RPMI8226 (cell line): ENCODE results near the gene METTL23.
"Not testable (repeated sequence)": the region's sequence is repeated elsewhere in the genome, so short reads cannot be mapped to it uniquely, and the experiment has no call there.

ENCODE experiments used
- DNase-seq: peaks from one replicate; pipeline ENCODE4 v3.0.0-alpha.2; 2015

Gene METTL23

DNA sequence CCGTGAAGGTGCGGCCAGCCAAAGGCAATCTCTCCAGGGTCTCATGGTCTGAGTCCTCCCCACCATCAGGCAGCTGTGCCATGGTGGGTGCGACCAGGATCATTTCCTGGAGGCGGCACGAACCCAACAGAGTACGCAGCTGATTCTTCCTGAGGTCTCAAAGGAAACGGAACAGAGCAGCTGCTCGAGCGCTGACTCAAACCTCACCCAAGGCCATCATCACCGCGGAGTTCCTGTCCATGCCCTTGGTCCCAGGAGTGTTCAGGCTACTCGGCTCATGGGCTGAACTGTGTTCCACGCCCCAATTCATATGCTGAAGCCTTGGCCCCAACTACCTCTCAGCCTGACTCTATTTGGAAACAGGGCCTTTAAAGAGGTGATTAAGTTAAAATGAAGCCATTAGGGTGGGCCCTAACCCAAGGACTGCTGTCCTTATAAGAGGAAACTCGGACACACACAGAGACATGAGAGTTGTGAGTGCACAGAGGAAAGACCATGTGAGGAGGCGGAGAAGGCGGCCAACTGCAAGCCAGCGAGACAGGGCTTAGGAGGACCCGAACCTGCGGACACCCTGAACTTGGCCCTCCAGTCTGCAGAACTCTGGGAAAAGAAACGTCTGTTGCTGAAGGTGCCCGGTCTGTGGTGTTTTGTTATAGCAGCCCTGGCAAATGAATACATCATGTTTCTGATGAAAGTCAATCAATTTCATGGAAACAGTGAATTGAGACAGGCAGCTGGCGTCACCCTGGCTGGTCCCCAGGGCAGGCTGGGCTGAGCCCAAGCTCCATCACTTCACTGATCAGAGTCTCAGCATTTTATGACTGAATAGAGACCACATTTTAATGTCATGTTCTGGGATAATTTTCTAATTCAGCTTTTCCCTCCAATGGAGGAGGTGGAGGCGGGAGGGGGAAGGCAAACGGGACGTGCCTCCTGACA, 29.6 kb upstream of the METTL23 start:
- DNase-seq = no peak

DNA sequence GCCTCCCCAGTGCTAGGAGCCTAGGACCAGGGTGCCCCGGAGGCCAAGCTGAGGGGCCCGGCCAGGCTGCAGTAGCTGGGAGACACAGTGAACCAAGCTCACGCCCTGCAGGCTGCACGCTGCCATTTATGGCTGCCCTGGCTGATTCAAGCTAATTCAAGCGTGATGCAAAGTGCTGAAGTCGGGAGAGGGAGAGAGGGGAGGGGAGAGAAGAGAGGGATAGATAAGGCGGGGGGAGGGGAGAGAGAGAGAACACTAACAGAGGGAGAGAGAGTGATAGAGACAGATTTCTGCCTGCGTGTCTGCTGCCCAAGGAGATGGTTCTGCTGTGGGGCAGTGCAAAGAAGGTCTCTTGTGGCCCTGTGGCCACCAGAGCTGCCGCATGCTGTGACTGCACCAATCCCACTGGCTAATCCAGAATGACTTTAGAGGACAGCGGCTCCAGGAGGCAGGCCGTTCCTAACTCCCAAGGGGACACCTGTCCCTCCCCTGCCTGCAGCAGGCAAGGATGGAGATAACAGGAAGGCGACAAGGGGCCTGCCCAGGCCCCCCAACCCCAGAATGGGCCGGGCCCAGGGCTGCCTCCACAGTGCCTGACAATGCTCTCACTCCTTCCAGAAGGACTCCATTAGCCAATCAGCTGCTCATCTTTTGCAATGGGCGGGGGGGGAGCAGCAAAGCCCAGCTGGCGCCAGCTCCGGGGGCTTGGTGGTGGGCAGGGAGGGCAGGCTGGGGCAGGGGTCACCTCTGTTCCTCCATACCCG, 28.8 kb upstream of the METTL23 start:
- no peak for DNase-seq

DNA sequence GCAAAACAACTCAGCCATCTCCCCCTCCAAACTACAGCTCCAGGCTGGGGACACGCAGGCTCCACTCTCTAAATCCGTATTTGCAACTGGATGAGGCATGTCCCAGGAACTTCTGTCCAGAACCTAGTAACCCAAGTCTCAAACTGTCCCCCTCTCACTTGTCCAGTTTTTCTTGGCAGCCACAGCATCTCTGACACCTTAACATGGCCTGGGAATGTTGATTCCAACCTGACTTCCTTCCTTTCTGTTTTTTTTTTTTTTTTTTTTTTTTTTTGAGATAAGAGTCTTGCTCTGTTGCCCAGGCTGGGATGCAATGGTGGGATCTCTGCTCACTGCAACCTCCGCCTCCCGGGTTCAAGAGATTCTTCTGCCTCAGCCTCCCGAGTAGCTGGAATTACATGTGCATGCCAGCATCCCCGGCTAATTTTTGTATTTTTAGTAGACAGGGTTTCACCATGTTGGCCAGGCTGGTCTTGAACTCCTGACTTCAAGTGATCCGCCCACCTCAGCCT, 28.1 kb upstream of the METTL23 start:
- not testable (repeated sequence) for DNase-seq

DNA sequence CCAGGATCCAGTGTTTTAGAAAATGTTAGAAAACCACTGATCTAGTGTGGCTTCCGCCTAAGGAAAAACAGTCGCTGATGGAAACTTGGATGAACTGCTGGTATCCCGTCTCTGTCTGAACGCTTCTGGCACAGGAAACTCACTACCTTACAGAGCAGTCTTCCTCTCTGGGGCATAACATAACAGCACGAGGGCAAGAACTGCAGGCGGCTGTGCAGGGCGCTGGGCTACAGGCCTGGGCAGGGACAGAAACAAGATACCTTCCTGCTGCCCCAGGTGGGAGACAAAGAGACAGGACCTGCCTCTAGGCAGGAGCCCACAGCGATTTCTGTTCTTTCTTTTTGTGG, 26.4 kb upstream of the METTL23 start:
- no peak for DNase-seq

DNA sequence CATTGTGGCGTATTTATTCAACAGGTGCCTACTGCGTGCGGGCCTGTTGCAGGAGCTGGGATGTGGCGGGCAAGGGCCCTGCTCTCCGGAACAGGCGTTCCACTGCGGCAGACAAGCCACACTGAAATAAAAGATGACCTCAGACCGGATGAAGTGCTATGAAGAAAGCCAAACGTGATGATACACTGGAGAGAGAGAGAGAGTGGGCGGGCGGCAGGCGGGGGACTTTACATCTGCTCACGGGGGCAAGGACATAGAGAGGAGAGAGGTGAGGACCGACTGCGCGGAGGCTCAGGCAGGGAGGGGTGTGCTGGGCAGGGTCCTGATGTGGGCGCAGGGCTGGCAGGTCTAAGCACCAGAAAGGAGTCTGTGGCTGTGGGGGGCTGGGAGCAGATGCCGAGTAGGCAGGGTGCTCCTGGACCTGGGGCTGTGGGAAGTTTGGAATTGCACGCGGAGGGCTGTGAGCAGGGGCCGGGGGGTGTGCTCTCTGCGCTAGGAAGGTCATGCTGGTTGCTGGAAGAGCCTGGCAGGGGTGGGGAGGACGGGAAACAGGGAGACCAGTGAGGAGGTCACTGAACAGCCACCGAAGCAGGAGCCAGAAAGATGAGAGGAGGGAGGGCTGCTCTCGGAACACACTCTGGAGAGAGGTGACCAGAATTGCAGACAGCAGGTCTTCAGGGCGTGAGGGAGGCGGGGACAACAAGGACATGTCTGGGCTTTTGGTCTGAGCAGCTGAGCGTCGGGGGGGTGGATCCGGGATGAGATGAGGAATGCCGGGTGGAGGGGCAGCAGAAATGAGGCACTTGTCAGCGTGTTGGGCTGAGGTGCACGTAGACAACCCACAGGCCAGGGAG, 25.8 kb upstream of the METTL23 start:
- no peak for DNase-seq

DNA sequence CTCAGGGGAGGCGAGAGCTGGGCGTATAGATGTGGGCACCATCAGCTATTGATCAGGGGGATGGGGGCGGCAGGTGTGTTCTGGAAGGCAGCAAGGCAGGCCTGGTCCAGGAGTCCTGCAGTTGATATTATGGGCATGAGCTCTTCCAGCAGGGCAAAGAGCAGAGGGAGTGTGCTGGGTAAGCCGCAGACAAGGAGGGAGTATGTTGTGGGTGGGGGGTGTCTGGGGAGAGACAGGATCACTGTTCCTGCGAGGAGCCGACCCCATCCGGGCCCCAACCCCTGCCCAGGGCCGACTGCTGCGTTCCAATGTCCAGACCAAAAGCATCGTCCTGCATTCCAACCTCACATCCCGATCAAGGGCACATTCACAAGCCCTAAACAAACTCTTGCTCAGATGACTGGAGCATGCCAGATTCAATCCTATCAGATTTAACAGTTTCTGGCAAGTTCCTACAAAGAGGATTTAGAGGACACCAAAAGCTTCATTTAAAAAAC, 25.1 kb upstream of the METTL23 start:
- no peak for DNase-seq

DNA sequence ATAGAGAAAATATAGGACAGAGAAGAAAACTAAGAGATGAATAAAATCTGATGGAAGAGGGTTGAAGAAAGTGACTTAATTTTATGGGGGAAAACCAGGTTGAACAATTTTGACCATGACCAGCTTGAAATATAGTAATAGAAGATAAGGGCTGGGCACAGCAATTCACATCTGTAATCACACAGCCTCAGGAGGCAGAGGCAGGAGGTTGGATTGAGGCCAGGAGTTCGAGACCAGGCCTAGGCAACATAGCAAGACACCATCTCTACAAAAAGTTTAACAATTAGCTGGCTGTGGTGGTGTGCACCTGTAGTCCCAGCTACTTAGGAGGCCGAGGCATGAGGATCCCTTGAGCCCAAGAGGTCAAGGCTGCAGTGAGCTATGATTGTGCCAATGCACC, 24.6 kb upstream of the METTL23 start:
- DNase-seq = no peak

DNA sequence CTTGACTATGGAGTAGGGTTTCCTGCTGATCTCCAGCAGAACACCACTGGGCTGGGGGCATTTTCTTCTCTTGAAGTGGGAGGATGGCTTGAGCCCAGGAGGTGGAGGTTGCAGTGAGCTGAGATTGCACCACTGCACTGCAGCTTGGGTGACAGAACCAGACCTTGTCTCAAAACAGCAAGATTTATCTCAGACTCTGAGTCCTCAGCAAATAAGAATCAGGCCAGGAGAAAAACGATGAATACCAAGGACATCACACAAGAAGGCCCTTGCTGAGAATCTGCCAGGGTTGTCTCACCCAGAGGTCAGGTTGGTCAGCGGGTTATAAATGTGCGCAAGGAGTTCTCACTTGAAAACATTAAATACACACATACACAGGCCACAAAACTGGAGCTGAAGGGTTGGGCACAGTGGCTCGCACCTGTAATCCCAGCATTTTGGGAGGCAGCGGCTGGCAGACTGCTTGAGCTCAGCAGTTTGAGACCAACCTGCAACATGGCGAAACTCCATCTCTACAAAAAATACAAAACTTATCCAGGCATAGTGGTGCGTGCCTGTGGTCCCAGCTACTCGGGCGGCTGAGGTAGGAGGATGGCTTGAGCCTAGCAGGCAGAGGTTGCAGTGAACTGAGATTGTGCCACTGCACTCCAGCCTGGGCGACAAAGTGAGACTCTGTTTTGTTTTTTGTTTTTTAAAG, 23.6 kb upstream of the METTL23 start:
- no peak for DNase-seq

DNA sequence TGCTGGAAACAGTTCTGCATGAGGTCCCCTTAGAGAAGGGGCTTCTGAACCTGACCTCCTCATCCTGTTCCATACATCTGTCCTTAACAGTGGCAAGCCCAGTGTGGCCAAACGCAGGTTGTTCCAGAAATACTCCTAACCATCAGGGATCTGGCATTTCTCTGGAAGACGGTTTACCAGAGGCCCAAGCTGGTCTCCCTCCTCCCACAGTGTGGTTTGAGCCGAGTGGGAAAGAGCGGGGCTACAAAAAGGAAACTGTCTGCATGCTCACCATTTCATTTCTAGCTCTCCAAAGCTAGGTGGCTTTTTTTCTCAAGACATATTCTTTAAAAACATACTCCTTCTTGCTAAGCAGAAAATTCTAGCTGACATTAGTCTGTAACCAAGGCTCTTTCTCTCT, 21.8 kb upstream of the METTL23 start:
- DNase-seq = no peak

DNA sequence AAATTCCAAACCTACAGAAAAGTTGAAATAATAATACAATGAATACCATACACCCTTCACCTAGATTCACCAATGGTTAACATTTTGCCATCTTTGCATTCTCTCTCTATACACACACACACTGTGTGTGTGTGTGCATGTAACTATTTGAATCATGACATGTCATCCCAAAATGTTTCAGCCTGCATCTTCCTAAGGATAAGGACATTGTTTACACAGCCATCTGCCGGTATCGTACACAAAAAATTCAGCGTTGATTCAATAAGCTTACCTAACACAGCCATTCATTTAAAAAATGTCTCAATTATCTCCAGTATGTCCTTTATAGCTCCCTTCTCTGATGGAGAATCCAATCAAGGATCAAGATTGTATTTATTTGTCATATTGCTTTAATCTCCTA, 19.8 kb upstream of the METTL23 start:
- DNase-seq = no peak

DNA sequence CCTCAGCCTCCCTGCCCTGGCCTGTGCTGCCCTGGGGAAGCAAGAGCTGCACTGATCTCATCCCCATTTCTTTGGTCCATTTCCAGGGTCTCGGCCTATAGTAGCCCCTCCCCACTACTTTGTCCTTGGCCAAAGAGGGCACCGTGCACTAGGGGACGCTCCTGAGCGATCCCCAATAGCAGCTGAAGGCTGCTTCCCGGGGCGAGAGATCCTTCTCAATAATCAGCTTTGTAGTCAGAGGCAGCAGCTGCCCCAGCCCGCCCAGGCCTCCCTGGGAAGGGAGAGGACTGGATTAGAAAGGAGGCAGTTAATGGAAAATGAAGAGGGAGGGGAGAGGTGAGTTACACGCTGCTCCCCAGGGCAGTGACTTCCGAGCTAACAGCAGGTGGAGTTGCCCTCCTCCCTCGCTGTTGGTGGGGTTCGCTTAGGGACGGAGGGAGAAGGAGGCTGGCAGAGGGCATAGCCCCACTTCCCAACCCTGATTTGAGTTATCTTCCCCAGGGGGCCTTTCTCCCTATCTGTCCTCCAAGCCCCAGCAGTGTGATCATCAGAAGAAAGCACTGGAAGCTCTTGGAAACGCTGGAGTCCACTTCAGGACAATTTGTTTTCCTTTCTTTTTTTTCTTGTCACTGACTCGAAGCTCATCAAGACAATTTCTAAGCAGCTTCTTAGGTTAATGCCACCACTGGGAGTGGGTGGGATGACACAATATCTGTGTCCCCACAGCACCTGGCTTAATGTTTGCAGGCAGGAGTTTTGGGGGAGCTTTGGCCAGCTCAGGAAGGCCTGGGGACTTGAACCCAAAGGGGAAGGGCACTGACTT, 18.4 kb upstream of the METTL23 start:
- DNase-seq = no peak

DNA sequence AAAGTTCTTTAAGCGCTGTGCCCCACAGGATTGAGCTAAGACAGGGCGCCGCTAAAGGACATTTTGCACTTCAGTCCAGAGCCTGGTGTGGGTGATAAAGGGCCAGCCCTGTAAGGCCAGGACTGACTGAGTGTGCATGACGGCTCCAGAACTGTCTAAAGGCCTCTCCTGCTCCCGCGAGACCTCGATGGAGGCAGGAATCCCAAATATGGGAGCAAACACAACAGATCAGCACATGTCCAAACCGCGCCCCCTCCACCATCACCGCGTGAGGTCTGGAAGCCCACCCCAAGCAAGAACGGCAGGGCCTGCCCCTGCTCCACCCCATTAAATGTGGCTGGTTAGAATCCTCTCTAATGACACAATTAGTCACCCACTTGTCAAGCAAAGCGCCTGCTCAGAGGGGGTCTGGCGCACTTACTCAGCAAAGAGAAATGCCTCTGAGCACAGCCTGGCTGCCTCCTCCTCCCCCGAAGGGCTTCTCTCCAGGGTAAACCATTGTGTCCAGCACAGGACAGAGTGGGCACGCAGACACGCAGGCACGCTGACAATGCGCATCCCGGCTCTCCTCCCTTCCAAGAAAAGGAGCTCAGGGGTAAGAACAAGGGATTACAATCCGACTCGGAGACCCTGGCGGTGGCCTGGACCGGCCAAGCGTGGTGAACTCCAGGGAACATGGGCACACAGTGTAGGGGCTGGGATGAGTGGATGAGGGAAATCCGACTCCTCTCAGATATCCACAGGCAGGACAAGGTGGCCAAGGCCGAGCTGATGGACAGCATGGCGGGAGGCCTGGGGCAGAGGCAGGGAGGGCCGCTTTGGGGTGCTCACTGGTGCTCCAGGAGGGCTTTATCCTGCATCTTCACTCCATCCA, 17.3 kb upstream of the METTL23 start:
- no peak for DNase-seq

DNA sequence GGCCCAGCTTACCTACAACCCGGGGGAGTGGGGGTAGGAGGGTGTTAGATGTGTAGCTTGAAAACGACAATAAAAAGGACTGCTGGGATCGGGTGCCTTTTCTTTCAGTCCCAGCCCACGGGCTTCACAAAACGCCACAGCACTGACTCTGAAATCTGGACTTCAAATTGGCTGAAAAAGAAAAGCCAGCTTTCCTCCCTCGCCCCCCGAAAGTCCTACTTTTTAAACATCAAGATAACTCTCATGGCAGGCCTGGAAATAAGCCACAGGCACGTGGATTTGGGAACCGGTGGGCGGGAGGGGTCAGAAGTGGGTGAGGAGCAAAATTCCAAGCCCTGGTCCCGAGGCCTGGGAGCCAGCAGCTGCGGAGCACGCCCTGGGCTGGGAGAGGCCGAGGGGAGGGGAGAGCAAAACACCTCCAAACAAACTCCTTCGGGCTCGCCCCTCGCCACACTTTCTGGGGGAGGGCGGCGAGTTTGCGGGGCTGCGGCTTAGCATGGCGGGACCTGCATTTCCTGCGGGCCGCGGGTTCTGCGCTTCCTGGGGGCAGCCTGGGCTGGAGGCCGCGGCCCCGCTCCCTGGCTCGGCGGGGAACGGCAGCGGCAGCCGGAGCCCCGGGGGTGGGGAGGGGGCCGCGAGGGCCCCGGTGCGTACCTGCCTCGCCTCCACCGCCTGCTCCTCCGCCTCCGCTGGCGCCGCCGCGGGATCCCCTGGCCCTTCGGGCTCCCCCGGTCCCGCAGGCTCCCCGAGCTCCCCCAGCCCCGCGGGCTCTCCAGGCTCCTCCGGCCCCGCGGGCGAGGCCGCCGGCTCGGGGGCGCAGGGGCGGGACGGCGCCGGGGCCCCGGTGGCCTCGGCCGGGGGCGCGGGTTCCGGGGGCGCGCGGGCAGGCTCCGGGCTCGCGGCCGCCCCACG, 16.4 kb upstream of the METTL23 start:
- not testable (repeated sequence) for DNase-seq

DNA sequence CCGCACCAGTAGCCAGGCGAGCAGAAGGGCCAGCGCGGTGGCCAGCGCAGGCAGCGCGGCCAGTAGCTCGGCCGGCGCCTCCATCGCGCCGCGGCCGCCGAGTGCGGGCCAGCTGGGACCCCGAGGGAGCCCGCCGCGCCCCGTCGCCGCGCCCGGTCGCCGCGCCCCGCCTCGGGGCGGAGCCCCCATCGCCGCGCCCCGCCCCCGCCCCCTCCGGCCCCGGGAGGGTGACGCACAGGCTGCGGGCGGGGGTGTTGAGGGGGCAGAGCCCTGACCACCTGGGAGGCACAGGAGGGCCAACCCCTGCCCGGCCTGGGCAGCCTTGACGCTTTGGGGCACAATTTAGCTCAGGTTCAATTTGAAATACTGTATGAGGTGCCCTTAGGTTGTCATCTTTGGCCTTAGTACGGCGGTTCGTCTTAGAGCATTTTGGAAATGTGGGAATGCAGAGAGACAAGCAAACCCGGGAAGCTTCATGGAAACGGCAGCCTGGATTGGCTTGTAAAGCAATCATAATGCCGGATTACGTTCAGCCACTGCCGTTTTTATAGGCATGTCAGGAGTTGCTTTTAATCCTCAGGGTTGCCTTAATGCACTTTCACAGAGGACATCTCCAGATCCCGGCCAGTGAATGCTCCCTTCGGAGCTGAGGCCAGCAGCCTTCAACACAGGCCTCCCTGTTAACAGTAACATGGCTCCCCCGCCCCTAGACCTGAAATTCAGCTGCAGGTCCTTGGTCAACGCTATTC, 15.6 kb upstream of the METTL23 start, which contains the start of gene MXRA7:
Gene MXRA7, minus strand, starts transcription at position 103 of the 749 bp plus-strand sequence. Its CDS starts 19 bp downstream, at position 84.
- DNase-seq = peak; percentile 49

DNA sequence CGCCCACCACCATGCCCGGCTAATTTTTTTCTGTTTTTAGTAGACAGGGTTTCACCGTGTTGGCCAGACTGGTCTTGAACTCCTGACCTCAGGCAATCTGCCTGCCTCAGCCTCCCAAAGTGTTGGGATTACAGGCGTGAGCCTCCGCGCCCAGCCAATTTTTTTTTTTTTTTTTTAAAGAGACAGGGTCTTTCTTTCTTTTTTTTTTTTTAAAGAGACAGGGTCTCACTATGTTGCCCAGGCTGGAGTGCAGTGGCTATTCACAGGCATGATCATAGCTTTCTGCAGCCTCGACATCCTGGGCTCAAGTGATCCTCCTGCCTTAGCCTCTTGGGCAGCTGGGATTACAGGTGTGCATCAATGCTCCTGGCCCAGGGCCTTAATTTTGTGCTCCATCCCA, 14.3 kb upstream of the METTL23 start:
- DNase-seq = not testable (repeated sequence)

DNA sequence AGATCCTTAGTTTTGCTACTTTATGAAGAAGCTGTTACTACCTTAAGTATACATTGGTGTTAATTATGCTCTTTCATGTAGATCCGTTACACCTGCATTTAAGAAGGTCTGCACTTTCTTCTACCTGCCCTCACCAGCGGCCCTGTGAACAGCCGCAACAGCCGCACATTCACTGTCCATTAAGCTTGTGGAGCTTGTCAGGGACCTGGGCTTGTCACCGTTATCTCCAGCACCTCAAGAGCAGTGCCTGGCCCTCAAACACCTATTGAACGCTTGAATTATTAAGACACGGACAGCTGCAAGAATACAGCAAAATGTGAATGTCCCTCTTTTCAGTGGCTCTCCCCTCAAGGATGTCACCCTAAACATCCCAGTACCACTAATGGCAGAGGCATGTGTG, 12.9 kb upstream of the METTL23 start:
- no peak for DNase-seq

DNA sequence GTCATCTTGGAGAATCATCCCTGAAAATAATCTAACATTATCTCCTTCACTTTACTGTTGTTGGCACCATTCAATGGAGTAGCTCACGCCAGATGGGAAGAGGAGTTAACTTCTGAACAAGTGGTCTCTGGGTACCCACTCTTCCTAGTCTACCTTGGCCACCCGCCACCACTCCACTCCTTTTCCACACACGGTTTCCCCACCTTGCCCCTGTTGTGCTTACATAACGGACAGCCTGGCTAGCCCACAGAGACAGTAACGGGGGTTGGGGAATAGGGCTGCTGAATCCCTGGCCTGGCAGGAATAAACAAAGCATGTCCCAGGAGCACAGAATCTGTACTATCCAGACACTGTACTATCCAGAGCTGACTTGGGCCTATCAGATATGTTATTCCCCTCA, 12.3 kb upstream of the METTL23 start:
- no peak for DNase-seq

DNA sequence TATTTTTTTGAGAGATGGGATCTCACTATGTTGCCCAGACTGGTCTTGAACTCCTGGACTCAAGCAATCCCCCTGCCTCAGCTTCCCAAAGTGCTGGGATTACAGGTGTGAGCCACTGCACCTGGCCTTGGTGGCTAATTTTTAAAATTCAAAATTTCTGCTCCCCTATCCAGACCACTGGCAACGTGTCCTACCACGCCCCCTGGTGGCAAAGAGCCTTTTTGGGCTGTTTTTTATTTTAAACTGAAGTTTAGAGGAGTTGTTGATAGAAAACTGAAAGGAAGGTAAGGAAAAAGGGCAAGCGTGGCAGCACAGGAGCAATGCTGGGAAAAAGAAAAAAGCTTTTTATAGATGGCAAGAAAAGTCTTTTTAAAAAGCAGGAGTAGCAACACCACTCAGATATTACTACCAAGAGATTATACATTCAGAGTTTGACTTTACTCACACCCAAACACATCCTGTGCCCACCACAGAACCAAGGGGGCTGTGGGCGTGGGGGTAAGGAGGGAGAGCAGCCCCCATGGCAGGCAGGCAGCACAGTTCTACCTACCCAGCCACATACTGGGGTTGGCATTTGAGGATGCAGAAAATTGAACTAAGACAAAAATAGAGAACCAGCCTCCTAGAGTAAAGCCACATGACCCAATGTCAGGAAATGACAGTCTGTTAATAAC, 11.7 kb upstream of the METTL23 start:
- peak; percentile 76 for DNase-seq
